ENCODE data around the gene CEP192.
"Not testable (repeated sequence)": the region's sequence is repeated elsewhere in the genome, so short reads cannot be mapped to it uniquely, and the experiment has no call there.

The CEP192 gene

GRCh38 chr18:12990967-12991820 lies at the start of gene CEP192:
TSS of gene CEP192 (plus strand) at chr18:12991362. CDS start at chr18:12999425, 8,063 bp downstream.
- DNase-seq, result peak; percentile 99

DNA sequence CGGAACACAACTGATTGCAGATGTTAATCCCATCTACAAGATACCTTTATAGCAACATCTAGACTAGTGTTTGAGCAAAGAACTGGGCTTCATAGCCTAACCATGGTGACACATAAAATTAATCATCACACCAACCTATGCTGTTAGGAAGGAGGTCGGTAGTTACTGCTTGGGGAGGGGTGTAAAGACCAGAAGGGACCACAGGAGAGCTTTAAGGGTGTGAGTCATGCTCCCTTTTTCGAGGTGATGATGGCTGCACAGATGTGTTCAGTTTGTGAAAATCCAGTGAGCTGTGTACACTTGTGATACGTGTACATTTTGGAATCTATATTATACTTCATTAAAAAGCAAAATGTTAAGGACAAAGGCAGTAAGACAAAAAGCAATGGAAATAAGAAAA lies 47.9 kb upstream of the CEP192 start:
- no peak for DNase-seq

GRCh38 chr18:12944709-12945108 lies 46.5 kb upstream of the CEP192 start:
- DNase-seq, result no peak

GRCh38 chr18:12946549-12947284 lies 44.4 kb upstream of the CEP192 start:
- DNase-seq, result peak; percentile 41

GRCh38 chr18:12947285-12948049 lies 43.7 kb upstream of the CEP192 start, which contains the start of gene SEH1L:
TSS of gene SEH1L (plus strand) at chr18:12948011. CDS start at chr18:12948122, 111 bp downstream.
- DNase-seq, result peak; percentile 90

- DNase-seq, result peak; percentile 76
Measured at GRCh38 chr18:12948050-12948804, 42.9 kb upstream of the CEP192 start.

GRCh38 chr18:12958478-12958877 lies 32.7 kb upstream of the CEP192 start:
- no peak for DNase-seq

DNA sequence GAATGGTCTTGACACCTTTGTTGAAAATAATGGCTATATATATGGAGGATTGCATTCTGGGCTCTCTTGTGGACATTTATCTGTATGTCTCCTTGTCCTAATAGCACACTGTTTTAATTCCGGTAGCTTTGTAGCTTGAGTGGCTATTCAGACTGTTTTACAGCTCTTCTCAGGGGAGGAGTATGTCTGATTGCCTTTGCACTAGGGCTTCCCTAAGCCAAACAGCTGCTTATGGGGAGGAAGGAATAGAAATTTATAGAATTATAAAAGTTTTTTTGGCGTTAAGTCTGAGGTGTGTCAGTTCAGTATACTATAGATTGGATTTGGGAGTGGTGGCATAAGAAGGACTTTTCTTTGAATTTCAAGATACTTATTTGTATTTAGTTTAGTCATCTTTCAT lies 30.8 kb upstream of the CEP192 start:
- peak; percentile 74 for DNase-seq

GRCh38 chr18:12960853-12961397 lies 30.2 kb upstream of the CEP192 start:
- peak; percentile 89 for DNase-seq

DNA sequence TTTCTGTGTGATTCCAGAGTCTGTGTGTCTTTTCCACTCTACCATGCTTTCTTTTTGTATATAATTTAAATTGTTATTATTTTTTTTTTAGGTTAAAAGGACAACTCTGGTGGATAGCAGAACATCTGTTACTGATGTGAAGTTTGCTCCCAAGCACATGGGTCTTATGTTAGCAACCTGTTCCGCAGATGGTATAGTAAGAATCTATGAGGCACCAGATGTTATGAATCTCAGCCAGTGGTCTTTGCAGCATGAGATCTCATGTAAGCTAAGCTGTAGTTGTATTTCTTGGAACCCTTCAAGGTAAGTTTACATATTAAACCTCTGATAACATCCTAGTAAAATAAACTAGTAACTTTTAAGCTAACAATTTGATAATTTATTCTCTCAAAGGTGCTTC lies 28.1 kb upstream of the CEP192 start:
- DNase-seq, result no peak

GRCh38 chr18:12968115-12968514 lies 23.0 kb upstream of the CEP192 start:
- DNase-seq, result no peak

GRCh38 chr18:12968619-12969018 lies 22.5 kb upstream of the CEP192 start:
- DNase-seq, result no peak

GRCh38 chr18:12973562-12974213 lies 17.5 kb upstream of the CEP192 start:
- no peak for DNase-seq

DNA sequence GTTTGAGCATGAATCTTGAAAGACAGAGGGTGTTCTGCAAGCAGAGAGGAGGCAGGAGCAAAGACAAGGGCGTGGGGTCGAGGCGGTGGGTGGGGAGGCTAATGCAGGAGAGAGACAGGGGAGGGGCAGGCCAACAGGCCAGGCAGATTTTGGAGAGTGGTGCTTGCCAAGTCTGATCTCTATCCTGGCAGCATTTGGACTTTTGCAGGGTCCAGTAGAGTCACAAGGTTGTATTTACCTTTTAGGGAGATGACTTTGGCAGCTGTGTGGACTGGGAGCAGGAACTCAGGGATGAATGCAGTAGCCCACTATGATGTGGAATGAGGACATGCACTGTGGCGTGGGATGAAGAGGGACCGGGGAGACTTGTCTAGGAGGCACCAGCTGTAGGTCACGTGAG lies 15.7 kb upstream of the CEP192 start:
- no peak for DNase-seq

DNA sequence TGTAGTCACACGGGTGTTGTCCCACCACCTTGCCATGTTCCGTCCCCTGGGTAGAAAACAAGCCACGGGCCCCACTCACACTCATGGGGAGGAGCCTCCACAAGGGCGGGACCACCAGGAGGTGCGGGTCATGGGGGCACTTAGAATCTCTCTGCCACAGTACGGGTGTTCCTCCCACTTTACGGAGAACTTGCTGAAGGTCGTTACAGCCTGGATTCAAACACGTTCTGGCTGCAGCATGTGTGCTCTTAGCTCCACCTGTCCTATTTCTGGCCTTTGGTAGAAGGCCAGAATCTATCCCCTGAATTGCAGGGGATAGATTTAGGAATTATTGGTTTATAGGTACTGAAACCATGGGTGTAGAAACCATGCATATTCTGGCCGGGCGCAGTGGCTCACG lies 14.9 kb upstream of the CEP192 start:
- DNase-seq, result no peak

GRCh38 chr18:12980065-12980464 lies 11.1 kb upstream of the CEP192 start:
- DNase-seq, result not testable (repeated sequence)

GRCh38 chr18:12989397-12990122 lies 1.6 kb upstream of the CEP192 start:
- DNase-seq, result no peak

DNA sequence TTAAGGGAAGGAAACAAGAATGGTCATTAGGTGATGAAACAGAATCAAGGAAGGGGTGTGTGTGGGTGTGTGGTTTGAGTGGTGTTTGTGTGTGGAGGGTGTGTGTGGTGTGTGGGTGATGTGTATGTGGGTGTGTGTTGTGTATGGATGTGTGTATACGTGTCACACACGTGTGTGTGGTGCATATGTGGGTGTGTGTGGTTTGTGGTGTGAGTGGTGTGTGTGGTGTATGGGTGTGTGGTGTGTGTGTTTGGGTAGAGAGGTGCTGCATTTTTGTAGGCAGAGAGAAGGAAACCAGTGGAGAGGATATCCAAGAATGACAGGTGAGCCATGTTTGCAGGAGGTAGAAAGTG lies 1.1 kb upstream of the CEP192 start:
- no peak for DNase-seq

DNA sequence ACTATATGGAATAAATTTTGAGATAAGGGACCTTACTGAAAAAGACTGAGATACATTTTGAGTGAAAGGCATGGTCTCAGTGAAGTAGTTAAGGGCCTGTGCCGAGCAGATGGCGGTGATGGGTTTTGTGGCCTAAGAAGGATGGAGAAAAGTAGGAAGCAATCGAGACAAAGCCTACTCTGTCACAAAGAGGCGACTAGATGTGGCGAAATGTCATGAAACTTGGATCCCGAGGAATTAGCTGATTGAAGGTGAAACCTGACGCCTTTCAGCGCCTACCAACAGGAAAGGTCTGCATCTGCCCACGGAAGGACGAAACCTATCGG lies 558 bp upstream of the CEP192 start:
- no peak for DNase-seq

DNA sequence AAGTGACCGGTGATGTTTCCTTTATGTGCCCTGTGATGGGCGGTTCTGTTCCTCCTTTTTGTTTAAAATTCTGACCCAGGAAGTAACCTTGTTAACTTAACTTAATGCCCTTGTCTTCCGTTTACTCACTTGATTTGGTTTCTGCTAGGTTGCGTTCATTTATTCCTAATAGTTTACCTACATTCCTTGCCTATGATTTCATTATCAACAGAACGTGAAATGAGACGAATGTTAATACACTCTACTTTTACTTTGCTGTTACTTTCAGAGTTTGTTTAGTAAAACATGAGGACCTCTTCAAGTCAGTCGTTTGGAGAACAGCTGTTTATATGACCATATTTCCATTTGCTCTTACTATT lies 638 bp downstream of the CEP192 start:
- peak; percentile 62 for DNase-seq

DNA sequence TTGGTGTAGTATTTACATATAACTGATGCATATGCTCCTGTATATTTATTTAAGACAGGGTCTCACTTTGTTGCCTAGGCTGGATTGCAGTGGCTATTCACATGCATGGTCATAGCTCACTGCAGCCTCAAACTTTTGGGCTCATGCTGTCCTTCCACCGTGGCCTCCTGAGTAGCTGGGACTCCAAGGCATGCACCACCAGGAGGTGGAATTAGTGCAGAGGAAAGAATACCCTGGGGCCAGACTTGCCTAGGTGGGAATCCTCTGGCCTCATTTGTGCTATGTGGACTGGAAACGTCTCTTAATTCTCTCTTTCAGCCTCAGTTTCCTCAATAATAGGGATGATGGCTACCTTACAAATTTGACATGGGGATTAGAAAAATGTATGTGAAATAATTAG lies 2.3 kb downstream of the CEP192 start:
- DNase-seq, result no peak
